ENCODE results near the gene DCDC2C. TPM values are rescaled to one million over a fixed set of nuclear protein-coding genes. Genes with fewer than 3 reads are reported as not detected.

DCDC2C gene
- polyA plus RNA-seq, 1 of the 3 experiments (the other 2 are of a cell fraction) = not detected

DNA sequence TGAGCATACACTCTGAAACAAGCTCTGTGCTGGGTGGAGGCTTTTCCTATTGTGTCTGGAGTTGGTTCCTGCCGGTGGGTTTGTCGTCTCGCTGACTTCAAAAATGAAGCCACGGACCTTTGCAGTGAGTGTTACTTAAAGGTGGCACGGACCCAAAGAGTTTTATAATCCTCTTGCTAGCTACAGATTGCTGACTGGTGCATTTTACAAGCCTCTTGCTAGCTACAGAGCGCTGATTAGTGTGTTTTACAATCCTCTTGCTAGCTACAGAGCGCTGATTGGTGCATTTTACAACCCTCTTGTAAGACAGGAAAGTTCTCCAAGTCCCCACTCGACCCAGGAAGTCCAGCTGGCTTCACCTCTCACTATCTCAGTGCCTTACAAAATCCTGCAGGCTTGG lies 15.3 kb downstream of the DCDC2C start:
- no peak overlapping the region for H3K27ac ChIP-seq (ENCODE audit: low read depth in 2 of 2, low read length in 1 of 2)
- no peak overlapping the region for H3K4me3 ChIP-seq (ENCODE audit: low read depth in 2 of 2, low read length in 1 of 2)
- H2AFZ ChIP-seq (ENCODE audit: low read depth) = no peak overlapping the region
- H3K36me3 ChIP-seq (replicated peaks in 1 of 2; ENCODE audit: control insufficient read depth in 1 of 2, insufficient read depth in 2 of 2, low read length in 1 of 2) = no peaks in the 10 kb centered on the region
- no peaks in the 10 kb centered on the region for H3K9me3 ChIP-seq
- ChIA-PET POLR2A (interaction anchor here (0.6 kb wide), 1 partner anchor 1035 kb away, joined by 3 read pairs; no protein-coding TSS in a partner anchor), CTCF (interaction anchor here (1.4 to 1.7 kb wide), 2 partner anchors 10 to 62 kb away, joined by 6 to 15 read pairs; no protein-coding TSS in a partner anchor)
- 36% methylated on average over 8 of the region's 8 CpGs for whole genome bisulfite sequencing (ENCODE audit: low lambda C conversion rate)
- DNase-seq = no peak
- no peak overlapping the region for H3K9ac ChIP-seq
- no peaks in the 10 kb centered on the region for H3K79me2 ChIP-seq (ENCODE audit: insufficient read depth)
- H3K4me2 ChIP-seq = no peak overlapping the region
- H3K4me1 ChIP-seq (ENCODE audit: control insufficient read depth in 1 of 2, insufficient read depth in 2 of 2, low read depth in 1 of 2, low read length in 1 of 2) = no peaks in the 10 kb centered on the region
- H4K20me1 ChIP-seq (ENCODE audit: insufficient read depth) = no peaks in the 10 kb centered on the region
- H3F3A ChIP-seq (replicated peaks; ENCODE audit: insufficient read depth) = no peaks in the 10 kb centered on the region
- H3K27me3 ChIP-seq (ENCODE audit: insufficient read depth) = no peaks in the 10 kb centered on the region
- TF ChIP-seq POLR2AphosphoS5 (IDR thresholded peaks at IDR 0.05; ENCODE audit: low read depth, low read length) (no peak), SIN3A (IDR thresholded peaks at IDR 0.05; ENCODE audit: borderline replicate concordance, low read depth, low read length) (no peak), SMC3 (IDR thresholded peaks at IDR 0.05; ENCODE audit: low read depth, low read length) (no peak), FOSL2 (IDR thresholded peaks at IDR 0.05; ENCODE audit: borderline replicate concordance, low read depth) (no peak), FOXJ3 (CRISPR knock-in tag; IDR thresholded peaks at IDR 0.05) (no peak), JUND (IDR thresholded peaks at IDR 0.05) (no peak), RAD21 (IDR thresholded peaks at IDR 0.05; ENCODE audit: low read length) (no peak), MEF2A (IDR thresholded peaks at IDR 0.05; ENCODE audit: borderline replicate concordance, low read depth) (no peak), TAF1 (IDR thresholded peaks at IDR 0.05; ENCODE audit: borderline replicate concordance, low read depth, low read length) (no peak), RXRA (IDR thresholded peaks at IDR 0.05; ENCODE audit: borderline replicate concordance, low read depth) (no peak), NFIC (IDR thresholded peaks at IDR 0.05; ENCODE audit: borderline replicate concordance) (no peak), ELF1 (IDR thresholded peaks at IDR 0.05) (no peak), RCOR1 (IDR thresholded peaks at IDR 0.05; ENCODE audit: low read length) (no peak), CHD2 (IDR thresholded peaks at IDR 0.05; ENCODE audit: low read length, partially characterized antibody) (no peak), CTCF (IDR thresholded peaks at IDR 0.05) (no peak), MXI1 (IDR thresholded peaks at IDR 0.05; ENCODE audit: low read depth, low read length) (no peak), REST (IDR thresholded peaks at IDR 0.05; ENCODE audit: low read depth, low read length) (no peak), NRF1 (IDR thresholded peaks at IDR 0.05; ENCODE audit: low read depth, low read length) (no peak), RFX5 (IDR thresholded peaks at IDR 0.05; ENCODE audit: low read length) (no peak)
- TF ChIP-seq, protein P1, sequence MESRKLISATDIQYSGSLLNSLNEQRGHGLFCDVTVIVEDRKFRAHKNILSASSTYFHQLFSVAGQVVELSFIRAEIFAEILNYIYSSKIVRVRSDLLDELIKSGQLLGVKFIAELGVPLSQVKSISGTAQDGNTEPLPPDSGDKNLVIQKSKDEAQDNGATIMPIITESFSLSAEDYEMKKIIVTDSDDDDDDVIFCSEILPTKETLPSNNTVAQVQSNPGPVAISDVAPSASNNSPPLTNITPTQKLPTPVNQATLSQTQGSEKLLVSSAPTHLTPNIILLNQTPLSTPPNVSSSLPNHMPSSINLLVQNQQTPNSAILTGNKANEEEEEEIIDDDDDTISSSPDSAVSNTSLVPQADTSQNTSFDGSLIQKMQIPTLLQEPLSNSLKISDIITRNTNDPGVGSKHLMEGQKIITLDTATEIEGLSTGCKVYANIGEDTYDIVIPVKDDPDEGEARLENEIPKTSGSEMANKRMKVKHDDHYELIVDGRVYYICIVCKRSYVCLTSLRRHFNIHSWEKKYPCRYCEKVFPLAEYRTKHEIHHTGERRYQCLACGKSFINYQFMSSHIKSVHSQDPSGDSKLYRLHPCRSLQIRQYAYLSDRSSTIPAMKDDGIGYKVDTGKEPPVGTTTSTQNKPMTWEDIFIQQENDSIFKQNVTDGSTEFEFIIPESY (IDR thresholded peaks at IDR 0.05; ENCODE audit: borderline replicate concordance, low read depth) = no peak
- no peaks in the 10 kb centered on the region for H3K9me2 ChIP-seq
